CD4-positive, alpha-beta T cell treated with Interleukin-21 for 1 hour (primary cell): Measurements from ENCODE around the gene DOCK4.

Experiments used
- DNase-seq: peaks from one replicate; pipeline ENCODE4 v3.0.0-alpha.2; 2020

Gene DOCK4

GRCh38 chr7:112070674-112071256, 135.4 kb downstream of the DOCK4 start:
- no peak for DNase-seq

GRCh38 chr7:112069879-112070321, 136.3 kb downstream of the DOCK4 start:
- DNase-seq = no peak

GRCh38 chr7:112068967-112069366, 137.2 kb downstream of the DOCK4 start:
- DNase-seq = no peak

- DNase-seq = no peak
These were observed 138.3 kb downstream of the DOCK4 start for GRCh38 chr7:112067632-112068540.

GRCh38 chr7:112067200-112067599, 139.0 kb downstream of the DOCK4 start:
- DNase-seq = no peak

- no peak for DNase-seq
These were observed 140.4 kb downstream of the DOCK4 start for GRCh38 chr7:112065758-112066157.

- no peak for DNase-seq
These were observed 141.4 kb downstream of the DOCK4 start for GRCh38 chr7:112064627-112065385.

- DNase-seq = no peak
These were observed 142.2 kb downstream of the DOCK4 start for GRCh38 chr7:112063974-112064373.

- no peak for DNase-seq
These were observed 145.1 kb downstream of the DOCK4 start for GRCh38 chr7:112061051-112061450.

- DNase-seq = no peak
These were observed 145.6 kb downstream of the DOCK4 start for GRCh38 chr7:112060625-112061024.

- no peak for DNase-seq
These were observed 146.5 kb downstream of the DOCK4 start for GRCh38 chr7:112059675-112060074.

- DNase-seq = no peak
These were observed 147.5 kb downstream of the DOCK4 start for GRCh38 chr7:112058686-112059085.

GRCh38 chr7:112056409-112056808, 149.8 kb downstream of the DOCK4 start:
- no peak for DNase-seq

GRCh38 chr7:112053737-112054069, 152.5 kb downstream of the DOCK4 start:
- DNase-seq = no peak

GRCh38 chr7:112052993-112053736, 153.0 kb downstream of the DOCK4 start:
- DNase-seq = no peak

- no peak for DNase-seq
These were observed 153.7 kb downstream of the DOCK4 start for GRCh38 chr7:112052498-112052897.

GRCh38 chr7:112050250-112050881, 155.8 kb downstream of the DOCK4 start:
- DNase-seq = no peak

- no peak for DNase-seq
These were observed 156.5 kb downstream of the DOCK4 start for GRCh38 chr7:112049555-112050249.

GRCh38 chr7:112047421-112047820, 158.8 kb downstream of the DOCK4 start:
- no peak for DNase-seq

GRCh38 chr7:112045222-112045621, 161.0 kb downstream of the DOCK4 start:
- no peak for DNase-seq

- no peak for DNase-seq
These were observed 163.6 kb downstream of the DOCK4 start for GRCh38 chr7:112042631-112043030.

- DNase-seq = no peak
These were observed 167.8 kb downstream of the DOCK4 start for GRCh38 chr7:112038353-112038752.
